PFSK-1 (cell line): ENCODE data around the gene GNRH2.

Source experiments
- FOXP2 ChIP-seq: optimal IDR thresholded peaks from 2 replicates; pipeline ENCODE3; 2011; ENCODE audit warnings: borderline replicate concordance, control low read depth, inconsistent platforms; ENCODE audit not compliant: insufficient read depth; ENCODE audit errors: extremely low read length, extremely low read depth
- POLR2AphosphoS5 ChIP-seq: IDR thresholded peaks from 2 replicates; pipeline ENCODE4 v1.6.1; 2012; ENCODE audit warnings: low read depth, mild to moderate bottlenecking, control low read depth, low read length, moderate library complexity
- SIN3A ChIP-seq: IDR thresholded peaks from 2 replicates; pipeline ENCODE4 v1.6.1; 2012; ENCODE audit warnings: mild to moderate bottlenecking, low read length, moderate library complexity, borderline replicate concordance; ENCODE audit not compliant: insufficient read depth
- TAF1 ChIP-seq: IDR thresholded peaks from 2 replicates; pipeline ENCODE4 v1.6.1; 2012; ENCODE audit warnings: low read length, control low read depth, borderline replicate concordance; ENCODE audit not compliant: insufficient read depth
- TF ChIP-seq, protein P1 (sequence below), 2 experiments: IDR thresholded peaks; 2 replicates each; pipeline versions ENCODE4 v1.6.1 to v1.8.0; 2011 to 2012; ENCODE audit warnings: low read depth in 2 of 2, low read length in 2 of 2, control low read depth in 1 of 2, inconsistent platforms in 1 of 2, mild to moderate bottlenecking in 1 of 2, moderate library complexity in 1 of 2; ENCODE audit not compliant: insufficient read depth in 1 of 2

- no peak for TF ChIP-seq TAF1
- TF ChIP-seq SIN3A = no peak
- TF ChIP-seq POLR2AphosphoS5 = no peak
- TF ChIP-seq, protein P1, sequence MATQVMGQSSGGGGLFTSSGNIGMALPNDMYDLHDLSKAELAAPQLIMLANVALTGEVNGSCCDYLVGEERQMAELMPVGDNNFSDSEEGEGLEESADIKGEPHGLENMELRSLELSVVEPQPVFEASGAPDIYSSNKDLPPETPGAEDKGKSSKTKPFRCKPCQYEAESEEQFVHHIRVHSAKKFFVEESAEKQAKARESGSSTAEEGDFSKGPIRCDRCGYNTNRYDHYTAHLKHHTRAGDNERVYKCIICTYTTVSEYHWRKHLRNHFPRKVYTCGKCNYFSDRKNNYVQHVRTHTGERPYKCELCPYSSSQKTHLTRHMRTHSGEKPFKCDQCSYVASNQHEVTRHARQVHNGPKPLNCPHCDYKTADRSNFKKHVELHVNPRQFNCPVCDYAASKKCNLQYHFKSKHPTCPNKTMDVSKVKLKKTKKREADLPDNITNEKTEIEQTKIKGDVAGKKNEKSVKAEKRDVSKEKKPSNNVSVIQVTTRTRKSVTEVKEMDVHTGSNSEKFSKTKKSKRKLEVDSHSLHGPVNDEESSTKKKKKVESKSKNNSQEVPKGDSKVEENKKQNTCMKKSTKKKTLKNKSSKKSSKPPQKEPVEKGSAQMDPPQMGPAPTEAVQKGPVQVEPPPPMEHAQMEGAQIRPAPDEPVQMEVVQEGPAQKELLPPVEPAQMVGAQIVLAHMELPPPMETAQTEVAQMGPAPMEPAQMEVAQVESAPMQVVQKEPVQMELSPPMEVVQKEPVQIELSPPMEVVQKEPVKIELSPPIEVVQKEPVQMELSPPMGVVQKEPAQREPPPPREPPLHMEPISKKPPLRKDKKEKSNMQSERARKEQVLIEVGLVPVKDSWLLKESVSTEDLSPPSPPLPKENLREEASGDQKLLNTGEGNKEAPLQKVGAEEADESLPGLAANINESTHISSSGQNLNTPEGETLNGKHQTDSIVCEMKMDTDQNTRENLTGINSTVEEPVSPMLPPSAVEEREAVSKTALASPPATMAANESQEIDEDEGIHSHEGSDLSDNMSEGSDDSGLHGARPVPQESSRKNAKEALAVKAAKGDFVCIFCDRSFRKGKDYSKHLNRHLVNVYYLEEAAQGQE (IDR thresholded peaks at IDR 0.05; ENCODE audit: insufficient read depth in 1 of 2, low read depth in 2 of 2, low read length in 2 of 2) = no peak
- no peak for TF ChIP-seq FOXP2
Measured at GRCh38 chr20:3037654-3038053, 5.8 kb upstream of the GNRH2 start.
